ENCODE data around the gene SPDYE6.
"Not testable (repeated sequence)": the region's sequence is repeated elsewhere in the genome, so short reads cannot be mapped to it uniquely, and the experiment has no call there.

Gene SPDYE6

DNA sequence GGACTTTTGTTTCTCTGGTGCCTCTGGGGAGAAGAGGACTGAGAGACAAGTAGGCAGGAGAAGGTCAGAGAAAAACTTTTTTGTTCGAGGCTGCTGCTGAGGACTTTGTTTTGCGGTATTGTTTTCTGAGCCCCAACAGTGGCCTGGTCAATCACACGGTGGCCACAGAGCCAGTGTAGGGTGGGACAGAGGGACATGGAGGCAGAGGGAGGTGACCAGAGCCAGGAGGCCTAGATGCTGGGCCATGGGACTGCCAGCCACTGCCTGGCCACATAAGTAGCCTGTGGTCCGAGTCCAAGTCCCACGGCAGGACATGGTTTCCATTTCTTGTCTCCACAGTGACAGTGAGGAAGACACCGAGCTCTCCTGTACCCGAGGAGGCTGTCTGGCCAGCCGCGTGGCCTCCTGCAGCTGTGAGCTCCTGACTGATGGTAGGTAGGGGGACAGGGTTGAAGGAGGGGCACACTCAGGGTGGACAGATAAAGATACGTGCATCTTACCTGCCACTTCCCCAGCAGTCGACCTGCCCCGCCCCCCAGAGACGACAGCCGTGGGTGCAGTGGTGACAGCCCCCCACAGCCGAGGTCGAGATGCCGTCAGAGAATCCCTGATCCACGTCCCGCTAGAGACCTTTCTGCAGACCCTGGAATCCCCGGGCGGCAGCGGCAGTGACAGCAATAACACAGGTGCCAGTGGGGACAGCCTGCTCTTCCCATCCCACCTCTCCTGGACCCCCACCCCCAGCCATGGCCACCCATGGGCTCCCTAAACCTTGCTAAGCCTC lies 42.1 kb downstream of the SPDYE6 start:
- no peak for DNase-seq

DNA sequence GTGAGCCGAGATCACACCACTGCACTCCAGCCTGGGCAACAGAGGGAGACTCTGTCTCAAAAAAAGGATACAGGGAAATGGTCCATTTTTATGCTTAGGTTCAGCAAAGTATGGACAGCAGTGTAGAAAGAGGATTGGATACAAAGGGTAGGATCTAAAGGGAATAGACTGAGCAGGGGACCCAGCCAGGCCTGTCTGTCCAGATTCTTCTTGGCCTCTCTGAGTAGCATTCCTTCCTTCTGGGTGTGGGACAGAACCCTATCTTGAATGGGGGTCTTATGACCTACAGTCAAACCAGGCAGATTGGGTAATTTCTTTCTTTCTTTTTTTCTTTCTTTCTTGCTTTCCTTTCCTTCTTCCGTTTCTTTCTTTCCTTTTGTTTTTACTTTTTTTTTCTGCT lies 43.9 kb downstream of the SPDYE6 start:
- no peak for DNase-seq

DNA sequence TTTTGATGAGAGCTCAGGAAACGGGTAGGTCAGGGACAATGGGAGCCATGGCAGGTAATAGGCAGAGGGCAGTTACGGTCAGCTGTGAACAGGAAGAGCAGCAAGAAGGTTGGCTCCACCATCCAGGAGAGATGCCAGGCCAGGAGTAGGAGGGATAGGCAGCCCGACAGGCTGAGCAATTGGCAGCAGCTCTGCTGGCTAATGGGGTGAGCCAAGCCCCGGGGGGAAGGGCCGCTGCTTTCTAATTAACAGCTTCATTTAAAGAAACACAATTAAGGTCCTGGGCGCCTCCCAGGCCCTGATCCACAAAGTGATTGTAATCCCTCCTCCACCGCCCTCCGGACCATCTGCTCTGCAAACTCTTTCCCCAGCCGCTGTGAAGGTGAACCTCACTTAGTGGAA lies 45.8 kb downstream of the SPDYE6 start:
- DNase-seq = no peak

DNA sequence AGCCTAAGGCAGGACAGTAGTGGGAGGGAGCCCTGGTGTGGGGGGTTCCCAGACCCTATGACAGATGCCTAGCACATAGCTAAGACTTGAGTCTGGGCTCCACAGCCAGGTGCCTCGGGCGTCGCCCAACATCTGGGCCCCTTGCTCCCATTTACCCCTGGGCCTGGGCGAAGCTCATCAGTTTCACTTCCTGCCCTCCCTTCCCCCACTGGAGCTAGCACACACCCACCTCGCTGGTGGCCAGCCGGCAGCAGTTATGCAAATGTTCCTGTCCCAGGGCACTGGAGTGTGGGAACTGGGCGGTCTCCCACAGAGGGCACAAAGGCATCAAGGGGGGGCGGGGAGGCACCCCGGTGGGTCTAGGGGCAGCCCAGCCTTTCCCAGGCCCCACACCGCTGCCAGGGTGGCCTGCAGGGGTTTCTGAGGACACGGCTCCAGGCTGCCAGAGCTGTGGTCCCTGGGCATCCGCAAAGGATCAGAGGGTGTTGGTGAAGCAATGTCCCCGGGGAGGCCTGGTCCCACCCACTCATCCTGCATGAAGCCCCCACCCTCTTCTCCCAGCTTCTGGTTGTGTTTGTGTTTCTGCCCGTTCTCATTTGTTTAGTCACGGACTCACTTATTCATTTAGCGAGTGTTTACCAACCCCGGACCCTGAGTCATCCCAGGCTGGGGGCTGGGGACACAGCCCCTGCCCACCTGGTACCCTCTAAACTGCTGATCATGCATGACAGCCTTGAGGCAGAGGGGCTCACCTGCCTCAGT lies 49.1 kb downstream of the SPDYE6 start:
- no peak for DNase-seq

DNA sequence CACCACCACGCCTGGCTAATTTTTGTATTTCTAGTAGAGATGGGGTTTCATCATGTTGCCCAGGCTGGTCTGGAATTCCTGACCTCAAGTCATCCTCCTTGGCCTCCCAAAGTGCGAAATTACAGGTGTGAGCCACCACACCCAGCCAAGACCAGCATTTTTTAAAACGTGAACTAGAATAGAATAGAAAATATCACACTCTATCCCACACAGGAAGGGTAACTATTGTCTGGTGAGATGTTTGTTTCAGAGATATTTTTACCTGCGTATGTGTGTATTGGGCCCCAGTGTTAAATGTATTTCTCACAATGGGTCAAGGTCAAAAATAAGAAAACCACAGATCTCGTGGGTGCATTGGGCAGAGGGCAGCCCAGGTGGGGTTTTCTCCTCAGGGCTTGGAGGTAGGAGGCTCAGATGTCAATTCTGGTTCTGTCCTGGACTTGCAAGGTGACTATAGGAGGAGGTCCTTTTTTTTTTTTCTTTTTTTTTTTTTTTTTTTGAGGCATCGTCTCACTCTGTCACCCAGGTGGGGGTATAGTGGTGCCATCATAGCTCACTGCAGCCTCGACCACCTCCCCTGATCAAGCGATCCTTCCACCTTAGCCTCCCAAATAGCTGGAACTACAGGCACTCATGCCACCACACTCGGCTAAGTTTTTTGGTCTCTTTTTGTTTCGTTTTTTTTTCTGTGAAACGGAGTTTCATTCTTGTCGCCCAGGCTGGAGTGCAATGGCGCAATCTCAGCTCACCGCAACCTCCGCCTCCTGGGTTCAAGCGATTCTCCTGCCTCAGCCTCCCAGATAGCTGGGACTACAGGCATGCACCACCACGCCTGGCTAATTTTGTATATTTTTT lies 50.6 kb downstream of the SPDYE6 start:
- DNase-seq = no peak

DNA sequence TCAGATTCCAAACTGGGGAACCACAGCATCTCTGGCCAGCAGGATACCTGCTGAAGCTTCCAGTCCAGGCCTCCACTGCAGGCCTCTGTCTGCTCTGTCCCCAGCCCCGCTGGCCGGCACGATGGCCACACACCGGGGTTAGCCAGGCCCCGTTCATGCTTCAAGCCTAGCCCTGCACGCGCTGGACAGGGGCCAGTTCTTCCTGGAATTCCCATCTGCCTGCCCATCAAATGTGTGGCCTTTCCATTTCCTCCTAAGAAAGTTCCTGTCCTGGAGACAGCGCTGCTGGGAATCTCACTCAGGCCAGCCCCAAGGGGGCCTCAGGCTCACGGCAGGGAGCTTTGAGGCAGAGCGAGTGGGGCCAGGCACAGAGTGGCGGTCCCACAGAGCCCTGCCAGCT lies 51.6 kb downstream of the SPDYE6 start:
- DNase-seq = no peak

DNA sequence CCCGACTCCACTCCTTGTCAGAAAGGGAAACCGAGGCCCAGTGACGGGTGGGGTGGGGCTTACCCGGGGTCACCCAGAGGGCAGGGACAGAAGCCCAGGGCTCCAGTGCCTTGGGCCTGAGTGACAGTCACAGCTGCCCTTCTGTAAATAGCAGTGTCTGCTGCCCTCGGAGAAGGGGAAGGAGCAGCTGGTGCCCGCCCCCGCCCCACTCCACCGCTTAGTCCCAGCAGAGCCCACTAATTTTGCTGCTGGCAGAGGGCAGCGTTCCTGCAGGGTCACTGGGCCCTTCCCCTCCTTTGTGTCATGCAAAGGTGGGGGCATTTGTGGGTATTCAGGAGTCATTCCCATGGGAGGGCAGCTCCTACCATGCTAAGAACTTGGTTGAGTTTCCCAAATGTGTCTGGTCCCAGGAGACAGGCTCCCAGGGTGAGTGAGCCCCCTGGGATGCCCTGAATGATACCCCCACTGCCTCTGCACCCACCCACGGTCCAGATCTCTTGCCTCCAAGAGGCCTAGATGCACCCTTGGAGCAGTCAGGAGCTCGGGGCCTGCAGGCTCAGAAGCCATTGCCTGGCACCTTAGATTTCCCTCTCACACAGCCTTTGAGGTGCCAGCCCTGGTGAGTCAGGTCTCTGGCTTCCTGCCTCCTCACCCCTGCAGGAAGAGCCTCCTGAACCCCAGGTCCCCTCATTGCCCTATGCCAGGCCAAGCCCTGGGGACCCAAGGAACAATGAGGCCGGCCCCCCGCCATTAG lies 52.4 kb downstream of the SPDYE6 start:
- no peak for DNase-seq

DNA sequence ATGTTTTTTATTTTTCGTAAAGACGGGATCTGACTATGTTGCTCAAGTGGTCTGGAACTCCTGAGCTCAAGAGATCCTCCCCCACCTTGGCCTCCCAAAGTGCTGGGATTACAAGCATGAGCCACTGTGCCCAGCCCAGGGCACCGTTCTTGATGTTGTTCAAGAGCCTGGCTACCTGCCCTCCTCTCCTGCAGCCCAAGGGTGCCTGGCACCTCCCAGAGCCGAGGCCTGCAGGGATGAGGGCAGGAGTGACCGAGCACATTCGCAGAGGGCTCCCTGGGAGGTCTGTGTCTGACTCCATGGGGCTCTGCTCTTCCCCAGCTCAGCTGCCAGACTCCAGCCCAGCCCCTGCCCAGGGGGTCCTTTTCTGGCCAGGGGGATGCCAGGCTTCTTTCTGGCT lies 54.2 kb downstream of the SPDYE6 start:
- no peak for DNase-seq

DNA sequence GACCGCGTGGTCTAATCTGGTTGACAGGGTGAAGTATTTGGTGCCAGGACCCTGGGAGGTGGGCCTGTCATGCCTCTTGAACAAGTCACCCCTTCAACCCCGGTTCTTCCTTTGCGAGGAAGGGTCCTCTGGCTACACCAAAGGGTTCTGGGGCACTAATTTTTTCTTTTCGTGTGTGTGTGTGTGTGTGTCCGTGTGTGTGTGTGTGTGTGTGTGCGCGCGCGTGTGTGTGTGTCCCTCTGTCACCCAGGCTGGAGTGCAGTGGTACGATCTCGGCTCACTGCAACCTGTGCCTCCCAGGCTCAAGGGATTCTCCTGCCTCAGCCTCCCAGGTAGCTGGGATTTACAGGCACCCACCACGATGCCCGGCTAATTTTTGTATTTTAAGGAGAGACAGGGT lies 54.9 kb downstream of the SPDYE6 start:
- not testable (repeated sequence) for DNase-seq

DNA sequence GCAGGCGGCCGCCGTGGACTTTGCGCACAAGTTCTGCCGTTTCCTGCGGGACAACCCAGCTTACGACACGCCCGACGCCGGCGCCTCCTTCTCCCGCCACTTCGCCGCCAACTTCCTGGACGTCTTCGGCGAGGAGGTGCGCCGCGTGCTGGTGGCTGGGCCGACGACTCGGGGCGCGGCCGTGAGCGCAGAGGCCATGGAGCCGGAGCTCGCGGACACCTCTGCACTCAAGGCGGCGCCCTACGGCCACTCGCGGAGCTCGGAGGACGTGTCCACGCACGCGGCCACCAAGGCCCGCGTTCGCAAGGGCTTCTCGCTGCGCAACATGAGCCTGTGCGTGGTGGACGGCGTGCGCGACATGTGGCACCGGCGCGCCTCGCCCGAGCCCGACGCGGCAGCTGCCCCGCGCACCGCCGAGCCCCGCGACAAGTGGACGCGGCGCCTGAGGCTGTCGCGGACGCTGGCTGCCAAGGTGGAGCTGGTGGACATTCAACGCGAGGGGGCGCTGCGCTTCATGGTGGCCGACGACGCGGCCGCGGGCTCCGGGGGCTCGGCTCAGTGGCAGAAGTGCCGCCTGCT lies 55.5 kb downstream of the SPDYE6 start:
- DNase-seq = no peak

DNA sequence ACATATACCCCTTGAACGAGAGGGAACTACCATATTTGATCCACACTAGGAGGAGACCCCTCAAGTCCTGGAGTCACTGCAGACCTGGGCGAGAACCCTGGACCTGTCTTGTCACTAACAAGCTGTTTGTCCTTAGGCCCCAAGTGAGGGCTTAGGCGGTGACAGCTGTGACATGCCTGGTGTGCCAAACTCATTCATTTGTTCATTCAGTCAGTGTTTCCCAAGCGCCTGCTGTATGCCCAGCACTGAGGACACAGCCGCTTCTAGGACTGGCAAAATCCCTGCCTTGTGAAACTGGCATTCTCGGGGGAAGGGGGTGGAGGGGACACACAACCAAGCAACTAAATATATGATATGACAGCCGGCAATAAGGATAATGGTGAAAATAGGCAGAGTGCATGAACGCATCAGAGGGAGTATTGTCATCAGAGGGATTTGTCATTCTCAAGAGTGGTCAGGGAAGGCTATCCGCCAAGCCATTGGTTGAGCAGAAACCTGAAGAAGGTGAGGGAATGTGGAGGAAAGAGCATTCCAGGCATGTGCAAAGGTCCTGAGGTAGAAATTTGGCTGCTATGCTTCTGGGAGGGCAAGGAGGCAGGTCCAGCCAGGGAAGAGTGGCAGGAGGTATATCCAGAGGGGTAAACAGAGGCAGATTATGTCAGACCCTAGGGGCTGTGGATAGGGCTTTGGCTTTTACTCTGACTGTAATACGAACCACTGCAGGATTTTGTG lies 58.6 kb downstream of the SPDYE6 start:
- no peak for DNase-seq

DNA sequence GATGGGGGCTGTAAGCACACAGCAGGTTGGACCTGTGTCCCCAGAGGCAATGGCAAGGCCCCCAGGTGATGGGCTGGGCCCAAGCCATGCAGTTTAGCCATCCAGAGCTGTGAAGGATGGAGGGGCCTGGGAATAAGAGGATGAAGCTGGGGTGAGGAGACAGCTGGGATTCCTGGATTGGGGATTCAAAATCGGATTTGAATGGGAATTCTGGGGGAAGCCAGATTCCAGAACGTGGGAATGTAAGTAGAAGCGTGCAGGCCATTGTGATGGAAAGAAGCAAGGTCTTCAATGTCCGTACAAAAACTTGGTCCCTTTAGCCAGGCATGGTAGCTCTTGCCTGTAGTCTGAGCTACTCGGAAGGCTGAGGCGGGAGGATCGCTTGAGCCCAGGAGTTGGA lies 59.7 kb downstream of the SPDYE6 start:
- no peak for DNase-seq

DNA sequence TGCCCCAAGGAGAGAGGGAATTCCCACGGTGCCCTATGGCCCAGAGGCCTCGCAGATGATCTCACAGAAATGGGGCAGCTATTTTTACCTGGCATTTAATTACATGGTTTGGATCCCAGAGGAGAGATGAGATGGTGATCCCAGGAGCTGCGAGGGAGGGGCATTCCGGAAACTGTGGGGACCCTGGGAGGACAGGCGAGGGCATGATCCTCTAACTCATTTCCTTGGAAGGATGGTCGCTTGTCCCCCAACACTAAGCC lies 60.1 kb downstream of the SPDYE6 start:
- no peak for DNase-seq

All from SW 1271 (cell line).